Hepatocyte (in vitro differentiated cells): ENCODE measurements around the gene HES7. TPM values are rescaled to one million over a fixed set of nuclear protein-coding genes. Genes with fewer than 3 reads are reported as not detected.
A peak's percentile ranks its signal among the peaks of the same experiment; 100 is the strongest.

ENCODE experiments used
- DNase-seq: peaks from one replicate; pipeline ENCODE4 v3.0.0-alpha.2; 2016; ENCODE audit warnings: low spot score
- H2AFZ ChIP-seq: fragments of 200-600 bp; sonication (generic); 2 replicates; pipeline ENCODE4 v1.6.0; 2016; ENCODE audit warnings: antibody characterized with exemption, mild to moderate bottlenecking
- H3K27ac ChIP-seq: fragments of 200-600 bp; sonication (generic); 2 replicates; pipeline ENCODE4 v1.5.1; 2016; ENCODE audit warnings: mild to moderate bottlenecking
- H3K27me3 ChIP-seq: fragments of 200-600 bp; sonication (generic); 2 replicates; pipeline ENCODE4 v1.6.1; 2016
- H3K36me3 ChIP-seq: fragments of 200-600 bp; sonication (generic); replicated peaks from 2 replicates; pipeline ENCODE4 v1.5.1; 2016; ENCODE audit warnings: low read depth; ENCODE audit not compliant: insufficient read depth
- H3K4me1 ChIP-seq: fragments of 200-600 bp; sonication (generic); 2 replicates; pipeline ENCODE4 v1.5.1; 2016; ENCODE audit warnings: mild to moderate bottlenecking, moderate library complexity; ENCODE audit not compliant: insufficient read depth
- H3K4me2 ChIP-seq: fragments of 200-600 bp; sonication (generic); 2 replicates; pipeline ENCODE4 v1.6.0; 2016
- H3K4me3 ChIP-seq: fragments of 200-600 bp; sonication (generic); 2 replicates; pipeline ENCODE4 v1.5.1; 2016; ENCODE audit warnings: mild to moderate bottlenecking
- H3K79me2 ChIP-seq: fragments of 200-600 bp; sonication (generic); 2 replicates; pipeline ENCODE4 v1.6.0; 2017; ENCODE audit warnings: mild to moderate bottlenecking
- H3K9me2 ChIP-seq: fragments of 200-600 bp; sonication (generic); replicated peaks from 2 replicates; pipeline ENCODE4 v1.6.0; 2017; ENCODE audit warnings: mild to moderate bottlenecking; ENCODE audit not compliant: insufficient read depth
- H3K9me3 ChIP-seq: fragments of 200-600 bp; sonication (generic); 2 replicates; pipeline ENCODE4 v1.5.1; 2016; ENCODE audit warnings: low read depth, mild to moderate bottlenecking
- H4K20me1 ChIP-seq: fragments of 200-600 bp; sonication (generic); 2 replicates; pipeline ENCODE4 v1.6.0; 2016; ENCODE audit warnings: mild to moderate bottlenecking; ENCODE audit not compliant: insufficient read depth, poor library complexity, severe bottlenecking
- EZH2 ChIP-seq: fragments of 200-600 bp; sonication (generic); IDR thresholded peaks from 2 replicates; pipeline ENCODE4 v1.6.1; 2016; ENCODE audit warnings: antibody characterized with exemption, mild to moderate bottlenecking, borderline replicate concordance
- EZH2phosphoT487 ChIP-seq: fragments of 200-600 bp; sonication (generic); IDR thresholded peaks from one replicate; pipeline ENCODE4 v1.6.1; 2018; ENCODE audit warnings: antibody characterized with exemption, mild to moderate bottlenecking, low read depth, moderate library complexity; ENCODE audit not compliant: unreplicated experiment, severe bottlenecking
- WGBS: methylation state at CpG from one replicate; pipeline ENCODE4 v1.1.6; 2016; ENCODE audit warnings: low lambda C conversion rate; ENCODE audit errors: missing lambda C conversion rate; 5-methylcytosine and 5-hydroxymethylcytosine counted together
- polyA plus RNA-seq: library from polyadenylated mRNA; unstranded; fragments of >200 nt; fragmentation: Nextera tagmentation; extraction: Ambion mirVana; gene quantifications from 2 replicates; pipeline ENCODE4 v1.2.1, GENCODE V29; 2016
- total RNA-seq: library from RNA; depleted of rRNA; stranded (reverse); fragments of >200 nt; gene quantifications from 2 replicates; pipeline ENCODE4 v1.2.3, GENCODE V29; 2014
- TF ChIP-seq, protein P1 (sequence below): fragments of 200-600 bp; sonication (generic); IDR thresholded peaks from 2 replicates; pipeline ENCODE4 v1.5.1; 2016; ENCODE audit warnings: antibody characterized with exemption, mild to moderate bottlenecking; ENCODE audit not compliant: poor library complexity

The HES7 gene
- total and polyA plus RNA-seq, 2 experiments from 2014 or later = not detected

DNA sequence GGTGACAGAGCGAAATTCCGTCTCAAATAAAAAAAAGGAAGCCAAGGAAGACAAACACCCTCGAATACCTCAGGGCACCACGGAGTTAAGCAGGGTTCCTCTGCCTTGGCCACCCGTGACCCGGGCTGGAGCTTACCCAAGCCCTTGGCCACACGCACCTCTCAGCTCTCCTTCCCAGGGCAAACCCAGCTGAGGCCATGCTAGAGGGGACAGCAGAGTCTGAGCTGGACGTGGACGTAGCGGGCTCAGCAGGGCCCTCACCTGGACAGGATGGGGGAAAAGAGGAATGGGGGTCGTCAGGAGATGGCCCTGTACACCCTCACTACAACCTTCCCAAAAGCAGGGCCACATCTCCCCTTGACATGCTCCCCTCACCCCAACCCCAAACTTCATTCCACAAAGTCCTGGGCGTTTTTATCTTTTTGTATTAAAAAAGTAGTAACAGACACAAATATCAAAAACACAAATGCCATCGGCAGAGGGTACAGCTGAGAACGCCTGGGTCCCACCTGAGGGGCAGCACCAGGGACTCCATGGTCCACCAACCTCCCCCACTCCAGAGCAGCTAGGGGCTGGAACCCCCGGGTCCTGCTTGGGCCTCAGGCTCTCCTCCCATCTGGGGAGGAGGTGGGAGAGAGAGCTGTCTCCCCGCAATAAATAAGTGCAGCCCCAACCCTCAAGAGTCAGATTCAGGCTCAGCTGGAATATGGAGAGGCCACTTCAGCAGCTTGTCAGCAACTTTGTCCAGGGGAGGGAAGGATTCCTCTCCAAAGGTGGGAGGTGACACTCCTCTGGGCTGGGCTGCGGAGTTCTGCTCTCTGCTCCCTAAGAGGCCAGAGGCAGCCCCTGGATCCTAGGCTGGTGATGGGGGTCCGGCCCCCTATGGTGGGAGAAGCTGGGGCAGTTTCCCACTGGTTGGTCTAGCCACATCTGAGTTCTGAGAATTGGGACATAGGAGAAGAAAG, 16.4 kb upstream of the HES7 start:
- Histone ChIP-seq H3K9me2 (no peaks in the 10 kb centered on the region), H3K4me1 (peaks cover 8% of the 10 kb centered on the region), H2AFZ (no peak overlapping the region), H3K36me3 (no peaks in the 10 kb centered on the region), H4K20me1 (peaks cover 27% of the 10 kb centered on the region), H3K27me3 (no peaks in the 10 kb centered on the region), H3K27ac (peak overlapping the region; percentile 97), H3K9me3 (no peaks in the 10 kb centered on the region), H3K4me3 (no peak overlapping the region), H3K79me2 (no peaks in the 10 kb centered on the region), H3K4me2 (no peak overlapping the region)
- WGBS = 92% methylated on average over 18 of the region's 18 CpGs
- TF ChIP-seq EZH2phosphoT487 (no peak), EZH2 (no peak)
- TF ChIP-seq, protein P1, sequence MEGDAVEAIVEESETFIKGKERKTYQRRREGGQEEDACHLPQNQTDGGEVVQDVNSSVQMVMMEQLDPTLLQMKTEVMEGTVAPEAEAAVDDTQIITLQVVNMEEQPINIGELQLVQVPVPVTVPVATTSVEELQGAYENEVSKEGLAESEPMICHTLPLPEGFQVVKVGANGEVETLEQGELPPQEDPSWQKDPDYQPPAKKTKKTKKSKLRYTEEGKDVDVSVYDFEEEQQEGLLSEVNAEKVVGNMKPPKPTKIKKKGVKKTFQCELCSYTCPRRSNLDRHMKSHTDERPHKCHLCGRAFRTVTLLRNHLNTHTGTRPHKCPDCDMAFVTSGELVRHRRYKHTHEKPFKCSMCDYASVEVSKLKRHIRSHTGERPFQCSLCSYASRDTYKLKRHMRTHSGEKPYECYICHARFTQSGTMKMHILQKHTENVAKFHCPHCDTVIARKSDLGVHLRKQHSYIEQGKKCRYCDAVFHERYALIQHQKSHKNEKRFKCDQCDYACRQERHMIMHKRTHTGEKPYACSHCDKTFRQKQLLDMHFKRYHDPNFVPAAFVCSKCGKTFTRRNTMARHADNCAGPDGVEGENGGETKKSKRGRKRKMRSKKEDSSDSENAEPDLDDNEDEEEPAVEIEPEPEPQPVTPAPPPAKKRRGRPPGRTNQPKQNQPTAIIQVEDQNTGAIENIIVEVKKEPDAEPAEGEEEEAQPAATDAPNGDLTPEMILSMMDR = no peak
- DNase-seq = peak; percentile 20

DNA sequence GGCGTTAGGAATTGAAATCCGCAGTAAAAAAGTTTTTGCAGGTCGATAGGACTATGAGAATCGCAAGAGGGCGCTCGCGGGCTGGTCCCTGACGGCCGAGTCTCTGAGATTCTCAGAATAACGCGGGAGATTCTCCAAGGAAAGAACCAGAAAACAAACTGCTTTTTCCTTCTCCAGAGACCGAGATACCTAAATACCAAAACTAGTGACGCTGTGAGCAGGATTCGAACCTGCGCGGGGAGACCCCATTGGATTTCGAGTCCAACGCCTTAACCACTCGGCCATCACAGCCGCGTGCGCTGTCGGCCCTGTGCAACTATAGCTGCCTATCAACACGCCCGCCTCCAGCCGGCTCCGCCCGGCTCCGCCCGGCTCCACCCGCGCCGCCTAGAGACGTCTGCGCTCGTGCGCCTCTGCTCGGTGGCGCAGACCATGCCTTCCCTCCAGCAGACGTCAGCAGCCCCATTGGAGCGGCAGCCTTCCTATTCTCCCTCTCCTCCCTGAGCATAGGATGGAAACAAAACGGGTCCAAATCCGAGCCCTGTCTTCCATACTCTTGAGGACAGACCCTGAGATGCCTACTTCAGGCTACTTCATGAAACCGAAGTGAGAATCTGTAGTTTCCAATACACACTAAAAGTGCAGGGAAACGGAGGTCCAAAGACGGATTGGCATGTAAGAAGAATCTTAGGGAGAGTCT, 14.9 kb upstream of the HES7 start:
- no peaks in the 10 kb centered on the region for H3K9me2 ChIP-seq
- H3K79me2 ChIP-seq = no peaks in the 10 kb centered on the region
- peak; percentile 97 for DNase-seq
- no peak for TF ChIP-seq EZH2
- no peak for TF ChIP-seq EZH2phosphoT487
- TF ChIP-seq, protein P1 = peak; percentile 91
- H4K20me1 ChIP-seq = peaks cover 21% of the 10 kb centered on the region
- H3K4me1 ChIP-seq = peaks cover 8% of the 10 kb centered on the region
- H3K9me3 ChIP-seq = no peaks in the 10 kb centered on the region
- H3K27ac ChIP-seq = peak overlapping the region; percentile 97
- no peaks in the 10 kb centered on the region for H3K36me3 ChIP-seq
- 2% methylated on average over 45 of the region's 46 CpGs for WGBS
- H3K4me3 ChIP-seq = peak overlapping the region; percentile 16
- no peaks in the 10 kb centered on the region for H3K27me3 ChIP-seq
- peak overlapping the region; percentile 78 for H3K4me2 ChIP-seq
- H2AFZ ChIP-seq = no peak overlapping the region

DNA sequence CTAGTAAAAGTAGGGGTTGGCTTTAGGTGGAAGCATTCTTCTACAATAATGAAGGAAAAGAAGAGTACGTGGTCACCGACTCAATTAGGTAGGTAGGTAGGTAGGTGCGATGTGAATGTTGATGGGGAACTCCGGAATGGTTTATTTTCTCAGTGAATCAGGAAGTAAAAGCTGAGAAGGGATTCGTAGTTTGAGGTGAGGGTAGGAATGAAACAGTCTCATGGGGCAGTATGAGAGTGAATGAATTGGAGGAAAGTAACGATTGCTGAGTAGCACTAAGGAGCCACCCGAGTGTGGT, 14.4 kb upstream of the HES7 start:
- no peak for DNase-seq
- Histone ChIP-seq H3K4me1 (peaks cover 8% of the 10 kb centered on the region), H3K9me3 (no peaks in the 10 kb centered on the region), H3K4me2 (peak overlapping the region; percentile 77), H3K79me2 (no peaks in the 10 kb centered on the region), H3K27me3 (no peaks in the 10 kb centered on the region), H3K4me3 (peak overlapping the region; percentile 9), H3K27ac (peak overlapping the region; percentile 97), H2AFZ (peak overlapping the region; percentile 28), H3K9me2 (no peaks in the 10 kb centered on the region), H4K20me1 (peaks cover 20% of the 10 kb centered on the region), H3K36me3 (no peaks in the 10 kb centered on the region)
- under 1% methylated on average over 7 of the region's 7 CpGs for WGBS
- TF ChIP-seq EZH2 = no peak
- TF ChIP-seq, protein P1 = no peak
- no peak for TF ChIP-seq EZH2phosphoT487
